Measurements from ENCODE around the gene BTG2.

DNA sequence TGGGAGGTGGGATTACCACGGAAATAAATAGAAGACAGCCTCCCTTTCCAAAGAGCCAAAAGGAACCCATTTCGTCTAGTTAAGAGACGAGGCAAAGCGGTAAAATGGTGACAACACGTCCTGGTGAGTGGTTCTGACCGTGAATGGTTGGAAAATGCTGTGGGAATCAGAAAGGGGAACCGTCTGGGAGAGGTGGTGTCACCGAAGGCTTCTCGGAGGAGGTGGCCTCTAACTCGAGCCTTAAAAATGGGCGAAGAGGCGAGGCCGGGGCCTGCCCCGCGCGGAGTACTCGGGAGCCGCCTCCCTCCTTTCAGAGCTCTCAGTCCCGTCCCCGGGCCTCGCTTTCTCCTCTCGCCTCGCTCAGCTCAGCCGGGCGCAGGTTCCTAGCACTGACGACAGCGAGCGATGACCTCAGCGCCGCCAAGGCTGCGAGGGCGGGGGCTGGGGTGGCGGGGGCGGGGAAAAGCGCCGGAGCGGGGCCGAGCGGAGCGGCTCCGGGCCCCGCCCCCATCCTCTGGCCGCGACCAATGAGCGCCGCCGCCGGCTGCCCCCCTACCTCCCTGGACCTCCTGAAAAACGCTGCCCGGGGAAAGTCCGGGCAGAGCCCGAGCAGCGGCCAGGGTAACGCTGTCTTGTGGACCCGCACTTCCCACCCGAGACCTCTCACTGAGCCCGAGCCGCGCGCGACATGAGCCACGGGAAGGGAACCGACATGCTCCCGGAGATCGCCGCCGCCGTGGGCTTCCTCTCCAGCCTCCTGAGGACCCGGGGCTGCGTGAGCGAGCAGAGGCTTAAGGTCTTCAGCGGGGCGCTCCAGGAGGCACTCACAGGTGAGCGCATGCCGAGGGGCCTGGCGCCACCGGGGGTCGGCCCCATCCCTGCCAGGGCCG is at the start of gene BTG2:
- TF ChIP-seq POLR2A (IDR thresholded peaks at IDR 0.05): peak; percentile 100
- TF ChIP-seq, protein P1, sequence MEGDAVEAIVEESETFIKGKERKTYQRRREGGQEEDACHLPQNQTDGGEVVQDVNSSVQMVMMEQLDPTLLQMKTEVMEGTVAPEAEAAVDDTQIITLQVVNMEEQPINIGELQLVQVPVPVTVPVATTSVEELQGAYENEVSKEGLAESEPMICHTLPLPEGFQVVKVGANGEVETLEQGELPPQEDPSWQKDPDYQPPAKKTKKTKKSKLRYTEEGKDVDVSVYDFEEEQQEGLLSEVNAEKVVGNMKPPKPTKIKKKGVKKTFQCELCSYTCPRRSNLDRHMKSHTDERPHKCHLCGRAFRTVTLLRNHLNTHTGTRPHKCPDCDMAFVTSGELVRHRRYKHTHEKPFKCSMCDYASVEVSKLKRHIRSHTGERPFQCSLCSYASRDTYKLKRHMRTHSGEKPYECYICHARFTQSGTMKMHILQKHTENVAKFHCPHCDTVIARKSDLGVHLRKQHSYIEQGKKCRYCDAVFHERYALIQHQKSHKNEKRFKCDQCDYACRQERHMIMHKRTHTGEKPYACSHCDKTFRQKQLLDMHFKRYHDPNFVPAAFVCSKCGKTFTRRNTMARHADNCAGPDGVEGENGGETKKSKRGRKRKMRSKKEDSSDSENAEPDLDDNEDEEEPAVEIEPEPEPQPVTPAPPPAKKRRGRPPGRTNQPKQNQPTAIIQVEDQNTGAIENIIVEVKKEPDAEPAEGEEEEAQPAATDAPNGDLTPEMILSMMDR (IDR thresholded peaks at IDR 0.05): peak in 2 of 4 experiments; percentile 7 to 11
- TF ChIP-seq EP300 (IDR thresholded peaks at IDR 0.05): no peak
- peak; percentile 100 for TF ChIP-seq POLR2AphosphoS5 (IDR thresholded peaks at IDR 0.05)
